A549 (cell line): ENCODE measurements around the gene GLIS1.

ENCODE experiments used
- KDM1A ChIP-seq: fragments of 200-600 bp; sonication (generic); IDR thresholded peaks from 2 replicates; pipeline ENCODE4 v1.6.1; 2016; ENCODE audit warnings: low read depth, mild to moderate bottlenecking
- RAD21 ChIP-seq, 2 experiments: fragments of >200 bp in 1 of 2; sonication (Bioruptor Twin) in 1 of 2; formaldehyde crosslinking in 1 of 2; IDR thresholded peaks in 1 of 2; conservative IDR thresholded peaks in 1 of 2; 2 replicates in 1 of 2; 3 replicates in 1 of 2; pipeline ENCODE4 v1.6.1; 2012 to 2018; ENCODE audit warnings: inconsistent platforms in 1 of 2
- TF ChIP-seq, protein P1 (sequence below): fragments of >200 bp; sonication (Bioruptor Twin); formaldehyde crosslinking; IDR thresholded peaks from 3 replicates; pipeline ENCODE4 v1.5.1; 2016

DNA sequence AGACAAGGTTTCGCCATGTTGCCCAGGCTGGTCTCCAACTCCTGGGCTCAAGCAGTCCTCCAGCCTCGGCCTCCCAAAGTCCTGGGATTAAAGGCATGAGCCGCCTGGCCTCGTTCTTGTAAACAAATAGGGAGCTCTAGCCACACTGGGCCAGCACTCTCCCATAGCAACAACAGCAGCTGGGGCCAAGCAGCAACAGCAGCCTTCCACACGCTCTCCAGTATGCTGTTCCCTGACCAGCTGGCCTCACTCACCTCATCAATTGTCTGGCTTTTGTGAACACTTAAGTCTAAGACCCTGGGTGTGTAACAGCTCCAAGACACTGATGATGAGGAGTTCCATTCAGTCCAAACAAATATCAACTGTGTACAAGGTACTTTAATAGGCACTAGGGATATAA, 16.9 kb upstream of the GLIS1 start:
- no peak for TF ChIP-seq KDM1A
- no peak for TF ChIP-seq RAD21 (conservative IDR thresholded peaks at IDR 0.05 in 1 of 2, IDR thresholded peaks at IDR 0.05 in 1 of 2)
- TF ChIP-seq, protein P1, sequence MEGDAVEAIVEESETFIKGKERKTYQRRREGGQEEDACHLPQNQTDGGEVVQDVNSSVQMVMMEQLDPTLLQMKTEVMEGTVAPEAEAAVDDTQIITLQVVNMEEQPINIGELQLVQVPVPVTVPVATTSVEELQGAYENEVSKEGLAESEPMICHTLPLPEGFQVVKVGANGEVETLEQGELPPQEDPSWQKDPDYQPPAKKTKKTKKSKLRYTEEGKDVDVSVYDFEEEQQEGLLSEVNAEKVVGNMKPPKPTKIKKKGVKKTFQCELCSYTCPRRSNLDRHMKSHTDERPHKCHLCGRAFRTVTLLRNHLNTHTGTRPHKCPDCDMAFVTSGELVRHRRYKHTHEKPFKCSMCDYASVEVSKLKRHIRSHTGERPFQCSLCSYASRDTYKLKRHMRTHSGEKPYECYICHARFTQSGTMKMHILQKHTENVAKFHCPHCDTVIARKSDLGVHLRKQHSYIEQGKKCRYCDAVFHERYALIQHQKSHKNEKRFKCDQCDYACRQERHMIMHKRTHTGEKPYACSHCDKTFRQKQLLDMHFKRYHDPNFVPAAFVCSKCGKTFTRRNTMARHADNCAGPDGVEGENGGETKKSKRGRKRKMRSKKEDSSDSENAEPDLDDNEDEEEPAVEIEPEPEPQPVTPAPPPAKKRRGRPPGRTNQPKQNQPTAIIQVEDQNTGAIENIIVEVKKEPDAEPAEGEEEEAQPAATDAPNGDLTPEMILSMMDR = no peak
